GM21529 (cell line): ENCODE measurements around the gene SRCIN1.
"Not testable (repeated sequence)": the region's sequence is repeated elsewhere in the genome, so short reads cannot be mapped to it uniquely, and the experiment has no call there.

ENCODE experiments used
- ATAC-seq: cut with Tn5 transposase; IDR thresholded peaks from one replicate; pipeline ENCODE4 v1.9.1; 2021; ENCODE audit not compliant: unreplicated experiment

The SRCIN1 gene

DNA sequence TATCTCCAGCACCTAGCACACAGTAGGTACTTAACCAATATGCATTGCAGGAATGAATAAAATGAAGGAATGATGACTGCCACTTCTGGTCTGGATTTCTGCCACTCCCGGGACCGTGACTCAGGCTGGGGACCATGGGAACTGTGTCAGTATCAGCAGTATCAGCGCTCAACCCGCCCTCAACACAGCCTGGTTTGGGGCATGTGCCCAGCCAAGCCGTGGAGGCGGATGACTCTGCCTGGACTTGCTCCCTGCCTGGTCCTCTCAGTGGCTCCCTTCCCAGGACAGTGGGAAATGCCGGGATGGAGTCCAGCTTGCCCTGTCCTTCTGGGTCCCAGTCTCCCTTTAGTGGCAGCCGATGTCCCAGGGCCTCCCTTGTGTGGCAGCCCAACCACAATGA is 55.1 kb downstream of the SRCIN1 start:
- no peak for ATAC-seq

DNA sequence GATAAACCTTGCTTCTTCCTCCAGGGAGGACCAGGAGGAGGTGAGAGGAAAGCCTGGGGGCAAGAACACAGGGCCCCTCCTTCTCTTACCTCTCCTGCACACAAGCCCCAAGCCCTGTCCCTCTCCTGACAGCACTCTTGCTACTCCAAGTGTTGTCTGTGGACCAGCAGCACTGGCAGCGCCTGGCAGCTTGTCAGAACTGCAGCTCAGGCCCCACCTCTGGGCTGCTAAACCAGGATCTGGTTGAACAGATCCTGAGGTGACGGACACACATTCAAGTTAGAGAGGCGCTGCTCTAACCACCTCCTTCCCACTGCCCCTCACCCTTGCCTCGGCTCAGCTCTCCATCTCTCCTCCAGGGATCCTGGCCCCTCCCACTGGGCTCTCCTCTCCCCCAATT is 56.5 kb downstream of the SRCIN1 start:
- ATAC-seq = no peak

DNA sequence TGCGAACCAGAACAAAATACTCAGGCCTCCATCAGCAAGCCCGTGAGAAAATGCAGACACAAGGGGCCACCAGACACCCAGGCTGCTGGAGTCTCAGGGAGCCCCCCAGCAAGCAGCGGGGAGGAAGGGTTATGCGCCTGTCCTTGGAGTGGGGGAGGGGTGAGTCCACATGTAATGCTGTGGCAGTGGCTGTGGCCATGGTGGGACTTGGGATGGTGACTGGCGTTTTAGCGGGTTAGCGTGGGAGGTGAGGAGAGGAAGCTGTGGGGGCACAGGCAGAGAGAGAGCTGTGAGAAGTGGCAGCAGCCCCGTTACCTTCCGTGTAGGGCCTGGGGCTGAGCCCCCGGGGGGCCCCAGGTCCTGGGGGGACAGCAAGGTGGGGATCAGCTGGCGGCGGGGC is 58.3 kb downstream of the SRCIN1 start:
- no peak for ATAC-seq

DNA sequence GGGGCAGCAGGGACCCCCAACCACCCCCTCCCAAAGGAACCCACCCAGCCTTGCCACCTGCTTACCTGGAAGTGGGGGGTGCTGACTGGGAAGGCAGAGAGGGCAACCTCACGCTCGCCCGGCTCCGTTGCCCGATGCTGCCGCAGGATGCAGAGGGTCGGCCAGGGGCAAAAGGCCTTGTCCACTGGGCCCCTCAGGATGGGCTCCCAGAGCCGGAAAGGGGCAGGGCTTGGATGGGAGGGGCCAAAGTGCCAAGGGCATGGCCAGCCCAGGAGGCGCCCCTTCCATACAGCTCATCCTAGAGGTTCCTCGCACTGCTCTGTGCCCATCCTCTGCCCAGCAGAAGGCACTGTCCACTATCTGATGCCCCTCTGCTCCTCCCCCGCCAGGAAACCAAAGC is 59.4 kb downstream of the SRCIN1 start:
- no peak for ATAC-seq

DNA sequence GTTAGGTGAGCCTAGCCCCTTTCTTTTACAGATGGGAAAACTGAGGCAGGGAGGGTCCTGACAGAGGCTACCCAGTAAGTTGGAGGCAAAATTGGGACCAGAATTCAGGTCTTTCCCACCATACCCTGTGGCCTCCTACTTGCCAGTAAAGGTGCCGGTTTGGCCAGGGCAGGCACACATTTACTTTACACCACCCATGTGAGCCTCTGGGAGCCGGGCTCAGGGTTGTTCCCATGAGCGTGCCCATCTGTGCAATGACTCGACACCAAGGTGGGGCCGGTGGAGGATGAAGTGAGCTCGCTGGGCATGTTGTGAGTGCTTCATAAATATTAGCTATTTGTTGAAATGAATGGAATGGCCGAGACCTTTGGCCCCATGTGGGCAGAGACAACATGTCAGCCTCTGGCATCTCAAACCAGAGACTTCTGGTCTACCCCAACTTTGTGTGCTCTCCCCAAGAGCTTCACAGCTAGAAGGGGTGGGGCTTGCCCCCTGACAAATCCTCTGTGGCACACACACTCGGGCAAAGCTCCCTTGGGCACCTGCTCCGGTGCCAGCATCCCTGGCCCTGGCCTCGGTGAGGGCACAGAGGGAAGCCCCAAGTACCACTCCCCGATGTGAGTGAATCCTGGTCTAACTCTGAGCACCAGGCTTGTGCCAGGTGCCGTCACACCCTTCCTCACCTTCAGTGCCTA is 60.1 kb downstream of the SRCIN1 start:
- ATAC-seq = no peak

DNA sequence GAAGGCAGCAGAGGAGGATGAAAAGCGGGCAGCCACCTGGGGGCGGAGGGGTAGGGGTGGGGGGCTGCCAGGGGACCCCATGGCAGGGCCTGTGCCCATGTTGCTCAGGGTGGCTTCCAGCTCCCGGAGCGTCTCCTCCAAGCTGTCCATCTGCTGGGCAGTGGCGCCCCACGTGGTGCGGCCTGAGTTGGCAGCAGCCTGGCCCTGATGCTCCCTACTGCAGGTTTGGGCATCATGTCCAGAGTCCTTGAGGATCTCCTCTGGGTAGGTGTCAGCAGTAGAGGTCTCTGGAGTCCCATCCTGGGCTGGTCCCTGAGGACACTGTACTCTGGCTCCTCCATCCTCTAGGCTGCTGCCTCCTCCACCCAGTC is 60.9 kb downstream of the SRCIN1 start:
- ATAC-seq = no peak

DNA sequence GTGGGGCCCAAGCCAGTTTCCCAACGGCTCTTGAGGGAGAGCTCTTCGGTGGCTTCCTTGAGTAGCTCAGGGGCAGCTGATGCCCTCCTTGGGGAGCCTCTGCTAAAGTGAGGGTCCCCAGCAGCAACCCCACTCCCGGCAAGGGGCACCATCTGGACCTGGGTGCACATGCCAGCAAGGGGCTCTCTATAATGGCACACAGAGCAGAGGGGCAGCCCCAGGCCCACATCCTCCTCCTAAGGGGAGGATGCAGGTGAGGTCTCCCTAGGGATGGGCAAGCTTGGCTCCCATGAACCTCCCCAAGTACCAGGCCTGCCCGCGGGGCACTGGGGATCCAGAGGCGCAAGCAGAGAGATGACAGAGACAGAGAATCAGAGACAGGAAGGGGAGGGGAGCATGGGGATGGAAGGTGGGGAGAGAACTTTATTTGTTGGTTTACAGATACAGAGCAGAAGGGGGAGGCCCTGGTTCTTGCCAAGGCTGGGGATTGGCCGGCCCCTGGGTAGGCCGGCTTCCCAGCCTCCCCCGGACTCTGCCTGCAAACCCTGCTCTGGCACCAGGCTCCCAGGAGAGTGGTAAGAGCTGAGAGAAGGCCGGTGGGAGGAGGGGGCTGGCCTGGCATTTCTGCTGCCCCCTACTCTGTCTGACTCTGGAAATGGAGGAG is 61.4 kb downstream of the SRCIN1 start:
- ATAC-seq = no peak

DNA sequence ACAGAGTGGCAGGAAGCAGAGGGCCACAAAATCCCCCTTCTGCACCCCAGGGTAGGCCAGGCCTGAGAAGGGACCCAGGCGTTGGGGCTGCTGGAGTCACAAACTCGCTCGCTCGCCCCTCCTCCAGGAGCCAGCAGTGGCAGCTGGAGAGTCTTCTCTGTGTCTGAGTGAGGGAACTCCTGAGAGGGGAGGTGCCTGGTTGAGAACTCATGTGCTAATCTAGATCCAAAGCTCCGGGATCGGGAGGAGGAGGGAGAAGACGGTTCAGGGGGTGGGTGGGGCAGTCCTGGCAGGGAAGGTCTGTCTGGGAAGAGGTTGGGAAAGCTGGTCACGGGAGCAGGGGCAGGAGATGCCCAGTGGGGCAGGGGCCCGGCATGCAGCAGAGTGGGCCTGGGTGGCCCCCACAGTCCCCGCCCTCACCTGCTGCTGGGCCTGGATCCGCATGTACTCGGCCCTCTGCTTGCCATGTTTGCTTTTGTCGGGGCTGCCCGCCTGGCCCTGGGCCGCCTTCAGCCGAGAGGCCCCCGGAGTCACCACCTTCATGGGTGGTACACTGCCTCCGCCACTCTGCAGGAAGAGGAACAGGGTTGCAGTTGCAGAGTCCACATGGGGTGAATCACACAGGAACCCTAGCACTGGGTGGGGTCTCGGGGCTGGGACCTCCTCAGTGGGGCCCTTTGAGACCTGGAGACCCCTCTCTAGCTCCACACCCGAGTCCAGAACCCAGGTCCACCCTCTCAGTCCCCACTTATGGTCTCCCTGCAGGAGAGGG is 62.2 kb downstream of the SRCIN1 start:
- no peak for ATAC-seq

DNA sequence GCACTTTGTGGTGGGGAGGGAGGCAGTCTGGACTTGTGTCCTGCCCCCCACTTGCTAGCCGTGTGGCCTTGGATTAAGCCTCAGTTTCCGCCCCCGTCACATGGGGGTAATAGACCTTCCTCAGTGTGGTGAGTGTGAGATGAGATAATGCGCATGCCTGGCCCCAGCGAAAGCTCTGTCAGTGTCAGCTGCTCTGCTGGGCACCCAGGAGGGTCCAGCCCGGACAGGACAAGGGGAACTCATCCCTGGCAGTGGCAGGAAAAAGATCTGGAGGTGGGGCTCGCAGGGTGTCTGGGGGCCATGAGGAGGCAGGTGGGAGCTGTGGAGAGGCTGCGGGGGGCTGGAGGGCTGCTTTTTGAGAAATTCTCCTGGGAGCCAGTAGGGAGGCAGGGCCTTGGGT is 63.5 kb downstream of the SRCIN1 start:
- no peak for ATAC-seq

DNA sequence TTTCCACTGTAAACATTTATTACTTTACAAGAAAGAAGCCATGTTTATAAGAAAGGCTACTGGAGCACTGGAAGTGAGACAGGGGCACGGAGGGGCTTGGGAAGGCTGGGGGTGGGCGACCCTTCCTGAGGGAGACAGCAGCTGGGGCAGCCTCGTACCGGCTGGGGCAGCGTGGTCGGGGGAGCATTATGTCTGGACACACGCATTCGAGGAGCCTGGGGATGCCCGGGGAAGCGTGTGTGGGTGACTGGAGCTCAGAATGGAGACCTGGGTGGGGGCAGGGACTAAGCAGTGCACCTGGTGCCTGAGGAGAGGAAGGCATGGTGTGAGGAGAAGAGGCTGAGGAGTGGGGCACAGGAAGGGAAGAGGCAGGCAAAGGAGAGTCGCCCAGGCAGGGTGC is 64.5 kb downstream of the SRCIN1 start:
- no peak for ATAC-seq

DNA sequence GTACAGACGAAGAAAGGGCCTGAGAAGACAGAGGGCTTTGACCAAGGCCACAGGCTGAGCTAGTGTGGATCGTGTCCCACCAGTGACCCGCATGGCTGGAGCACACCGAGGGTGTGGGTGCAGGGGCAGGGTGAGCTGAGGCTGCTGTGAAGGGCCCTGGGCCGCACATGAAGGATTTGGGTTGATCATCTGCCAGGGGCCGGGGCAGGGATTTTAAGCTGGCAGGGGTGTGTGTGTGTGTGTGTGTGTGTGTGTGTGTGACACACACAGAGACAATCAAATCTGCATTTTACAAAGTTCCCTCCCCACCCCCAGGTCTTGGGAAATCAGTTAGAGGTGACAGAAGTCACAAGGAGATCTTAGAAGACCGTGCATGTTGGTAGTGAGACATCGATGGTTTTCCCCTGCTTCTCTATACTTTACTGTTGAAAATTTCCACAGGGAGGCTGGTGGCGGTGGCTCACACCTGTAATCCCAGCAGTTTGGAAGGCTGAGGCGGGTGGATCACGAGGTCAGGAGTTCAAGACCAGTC is 65.2 kb downstream of the SRCIN1 start:
- ATAC-seq = no peak

DNA sequence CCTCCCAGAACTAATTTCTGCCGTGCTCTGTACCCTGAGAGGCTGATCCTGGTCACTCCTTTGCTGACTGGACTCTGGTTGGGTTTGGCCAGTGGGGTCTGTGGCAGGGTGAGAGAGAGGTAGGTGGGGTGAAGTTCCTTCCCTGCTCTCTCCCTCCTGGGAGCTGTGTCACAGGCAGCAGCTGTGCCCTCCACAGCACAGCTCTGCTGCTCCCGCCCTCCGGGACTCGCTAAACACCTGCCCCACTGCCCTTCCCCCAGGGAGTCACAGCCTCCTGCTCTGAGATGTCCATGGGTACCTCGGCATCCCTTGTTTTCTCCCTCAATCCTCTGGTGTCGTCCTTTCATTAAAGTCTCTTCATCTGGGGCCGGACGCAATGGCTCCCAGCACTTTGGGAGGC is 66.4 kb downstream of the SRCIN1 start:
- ATAC-seq = no peak

DNA sequence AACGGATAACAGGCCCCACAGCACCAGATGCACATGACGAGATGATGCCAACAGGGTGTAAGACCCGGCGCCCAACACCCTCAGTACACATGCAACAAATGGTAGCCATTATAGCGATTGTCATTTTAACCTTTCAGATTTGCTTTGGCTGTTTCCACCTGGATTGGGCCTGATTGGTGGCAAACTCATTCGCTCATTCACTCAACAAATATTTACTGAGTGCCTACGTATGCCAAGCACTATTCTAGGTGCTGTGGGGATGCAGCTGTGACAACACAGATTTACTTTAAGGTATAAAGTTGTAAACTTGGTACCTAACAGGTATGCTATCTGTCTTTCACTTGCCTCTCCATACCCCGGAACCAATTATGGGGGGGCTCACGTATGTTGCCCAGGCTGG is 66.8 kb downstream of the SRCIN1 start:
- ATAC-seq = no peak

DNA sequence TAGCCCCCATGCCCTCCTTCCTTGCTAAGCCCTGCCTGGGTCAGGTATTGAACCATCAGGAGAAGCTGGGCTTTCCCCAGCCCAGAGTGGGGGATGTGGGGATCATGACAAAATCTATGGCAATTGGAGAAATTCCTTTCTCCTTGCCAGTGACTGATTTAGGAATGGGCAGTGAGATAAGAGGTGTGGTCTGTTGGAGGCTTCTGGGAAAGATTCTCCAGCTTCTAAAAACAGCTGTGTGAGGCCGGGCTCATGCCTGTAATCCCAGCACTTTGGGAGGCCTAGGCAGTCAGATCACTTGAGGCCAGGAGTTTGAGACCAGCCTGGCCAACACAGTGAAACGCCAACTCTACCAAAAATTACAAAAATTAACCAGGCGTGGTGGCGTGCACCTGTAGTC is 69.1 kb downstream of the SRCIN1 start:
- no peak for ATAC-seq

DNA sequence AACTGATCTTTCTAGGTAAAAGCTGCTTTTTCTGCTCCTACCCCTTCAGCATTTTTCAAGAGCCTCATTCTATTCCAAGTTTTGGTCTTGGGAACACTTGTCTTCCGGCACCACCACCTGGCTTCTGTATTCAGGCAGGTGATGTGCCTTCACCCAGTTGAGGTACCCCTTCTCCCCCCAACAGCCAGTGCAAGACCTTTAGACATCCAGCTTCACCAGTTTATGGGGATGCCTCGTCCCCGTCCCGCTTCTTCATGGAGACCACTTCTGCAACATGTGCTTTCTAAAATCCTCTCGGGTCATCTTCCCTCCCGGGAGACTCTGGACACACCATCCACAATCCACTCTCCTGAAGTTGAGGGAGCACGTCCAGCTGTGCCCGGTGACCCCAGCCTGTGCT is 69.9 kb downstream of the SRCIN1 start:
- no peak for ATAC-seq

DNA sequence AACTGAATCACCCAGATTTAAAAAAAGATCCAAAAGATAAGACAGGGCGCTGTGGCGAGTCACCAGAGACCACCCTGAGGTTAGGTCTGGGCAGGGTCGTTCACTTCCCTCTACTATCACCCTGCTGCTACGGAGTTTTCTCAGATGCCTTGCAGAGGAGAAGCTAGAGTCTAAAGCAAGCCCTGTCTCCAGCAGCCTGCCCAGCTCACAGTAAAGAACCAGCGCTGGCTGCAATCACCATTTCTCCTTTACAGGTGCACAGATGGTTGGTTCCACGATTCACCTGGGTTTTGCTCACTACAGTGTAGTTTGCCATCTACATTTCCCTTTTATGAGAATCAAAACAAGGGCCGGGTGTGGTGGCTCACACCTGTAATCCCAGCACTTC is 71.3 kb downstream of the SRCIN1 start:
- ATAC-seq = no peak

DNA sequence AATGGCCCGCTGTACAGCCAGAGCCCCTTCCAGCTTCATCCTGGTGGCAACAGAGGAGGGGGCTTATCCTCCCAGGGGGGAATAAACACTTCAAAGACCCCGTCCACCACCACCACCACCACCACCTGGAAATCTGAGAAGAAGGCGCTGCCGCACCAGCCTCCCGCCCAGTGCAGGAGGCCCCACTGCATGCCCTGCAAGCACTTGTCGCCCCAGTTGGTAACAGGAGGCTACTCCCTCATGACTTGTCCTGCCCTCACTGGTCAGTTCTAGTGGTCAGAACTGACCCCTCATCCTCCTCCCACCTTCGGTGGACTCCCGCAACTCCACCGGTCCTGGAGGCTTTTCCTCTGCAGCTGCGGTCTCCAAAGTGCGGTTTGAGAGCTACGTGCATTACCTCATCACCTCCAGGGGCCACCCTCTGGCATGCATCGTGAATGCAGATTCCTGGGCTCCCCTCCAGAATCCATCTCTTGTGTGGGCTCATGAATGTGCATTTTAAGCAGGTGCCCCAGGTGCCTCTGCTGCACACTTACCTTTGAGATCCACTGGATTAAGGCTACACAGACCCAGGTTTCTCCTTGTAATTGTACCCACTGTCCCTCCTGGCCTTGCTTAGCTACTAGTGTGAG is 71.8 kb downstream of the SRCIN1 start:
- ATAC-seq = no peak

DNA sequence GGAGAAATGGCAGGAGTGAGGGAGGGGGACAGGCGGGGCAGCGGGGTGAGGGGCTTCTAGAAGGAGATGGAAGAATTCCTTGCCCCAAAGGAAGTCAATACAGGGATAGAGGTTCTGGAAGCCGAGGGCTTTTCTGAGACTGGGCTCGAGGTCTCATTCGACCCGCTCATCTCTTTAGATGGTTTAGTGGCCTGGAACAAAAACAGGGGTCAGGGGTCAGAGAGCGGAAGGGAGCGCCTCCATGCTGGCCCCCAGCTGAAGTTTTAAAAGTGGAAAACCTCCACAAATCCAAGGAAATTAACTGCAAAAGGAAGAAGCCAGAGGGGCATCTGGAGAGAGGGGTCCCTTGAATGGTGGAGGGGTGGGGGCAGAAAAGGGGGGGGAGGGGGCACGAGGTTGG is 72.5 kb downstream of the SRCIN1 start:
- ATAC-seq = no peak

DNA sequence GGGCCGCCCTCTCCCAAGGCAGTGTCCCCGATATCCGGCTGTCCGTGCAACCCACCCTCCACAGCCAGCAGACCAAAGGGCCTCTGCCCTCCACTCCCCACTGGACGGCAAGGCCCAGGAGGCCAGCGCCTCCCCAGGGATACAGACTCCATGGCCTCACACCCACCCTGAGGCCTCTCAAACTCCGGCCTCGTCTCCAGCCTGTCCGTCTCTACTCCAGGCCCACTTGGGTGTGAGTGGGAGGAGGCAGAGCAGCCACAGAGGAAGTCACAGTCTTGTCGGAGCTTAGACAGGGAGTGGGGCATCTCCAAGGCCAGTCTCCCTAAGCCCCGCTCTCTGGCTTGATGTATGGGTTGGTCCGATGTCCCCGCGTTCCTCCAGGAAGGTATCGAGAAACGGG is 73.3 kb downstream of the SRCIN1 start:
- no peak for ATAC-seq

DNA sequence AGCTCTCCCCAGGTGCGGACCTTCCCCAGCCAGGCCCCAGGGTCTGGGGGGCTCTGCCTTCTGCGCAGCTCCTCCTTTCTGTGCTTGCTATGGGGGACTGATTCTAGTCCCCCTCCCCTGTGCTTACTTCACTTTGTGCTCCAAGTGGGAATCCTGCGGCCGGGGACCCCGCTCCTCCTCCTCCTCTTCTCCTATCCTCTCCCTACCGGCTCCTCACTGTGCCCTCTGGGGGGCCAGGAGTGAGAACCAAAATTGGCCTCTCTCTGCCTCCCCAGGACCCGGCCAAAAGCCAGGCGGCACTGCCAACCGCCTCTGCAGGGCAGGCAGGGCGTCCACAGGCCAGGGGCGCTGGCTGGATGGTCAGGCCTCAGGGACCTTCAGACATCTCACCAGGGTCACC is 74.0 kb downstream of the SRCIN1 start:
- ATAC-seq = not testable (repeated sequence)

DNA sequence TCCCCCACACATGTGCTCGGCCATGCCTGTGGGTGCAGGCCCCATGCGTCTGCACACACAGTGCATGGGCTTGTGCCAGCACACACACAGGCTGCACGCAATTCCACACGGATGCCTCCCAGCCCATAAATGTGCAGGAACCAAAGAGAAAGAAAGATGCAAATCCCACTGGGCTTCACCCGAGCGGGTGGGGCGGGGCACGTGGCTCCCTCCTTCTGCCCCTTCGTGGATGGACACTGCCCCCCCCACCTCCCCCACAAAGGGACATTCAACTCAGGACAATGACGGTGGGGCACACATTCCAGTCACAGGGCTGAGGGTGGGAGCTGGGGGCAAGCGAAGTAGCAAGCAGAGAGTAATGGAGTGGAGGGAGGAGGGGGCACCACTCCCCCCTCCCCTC is 74.9 kb downstream of the SRCIN1 start:
- ATAC-seq = not testable (repeated sequence)

DNA sequence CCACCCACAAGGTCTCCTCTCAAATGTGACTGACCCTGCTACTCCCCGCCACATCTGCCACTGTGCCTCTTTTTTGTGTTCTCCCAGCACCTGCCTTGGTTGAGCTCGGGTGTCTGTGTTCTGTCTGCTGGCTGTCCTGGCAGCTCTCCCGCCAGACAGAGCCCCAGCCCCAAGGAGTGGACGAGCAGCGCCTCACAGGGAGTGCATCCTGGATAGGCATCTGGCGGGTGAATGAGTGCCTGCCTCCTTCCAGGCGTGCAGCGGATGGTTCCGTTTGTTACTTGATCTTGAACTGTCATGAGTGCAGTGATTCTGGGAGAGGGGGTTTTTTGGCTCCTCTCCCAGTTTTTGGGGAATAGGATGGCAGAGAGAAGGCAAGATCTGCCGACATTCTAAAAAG is 77.6 kb downstream of the SRCIN1 start:
- not testable (repeated sequence) for ATAC-seq
